Measurements from ENCODE around the gene TPRG1L.
"Not testable (repeated sequence)": the region's sequence is repeated elsewhere in the genome, so short reads cannot be mapped to it uniquely, and the experiment has no call there.

Gene TPRG1L

GRCh38 chr1:3624200-3625136 lies at the start of gene TPRG1L:
TPRG1L (plus strand) TSS chr1:3625015; CDS start chr1:3625073, 58 bp downstream.
- DNase-seq = peak; percentile 99

- not testable (repeated sequence) for DNase-seq
Measured at GRCh38 chr1:3575515-3575914, 49.3 kb upstream of the TPRG1L start.

GRCh38 chr1:3575993-3576392 lies 48.8 kb upstream of the TPRG1L start:
- DNase-seq = no peak

GRCh38 chr1:3577300-3577699 lies 47.5 kb upstream of the TPRG1L start:
- DNase-seq = no peak

DNA sequence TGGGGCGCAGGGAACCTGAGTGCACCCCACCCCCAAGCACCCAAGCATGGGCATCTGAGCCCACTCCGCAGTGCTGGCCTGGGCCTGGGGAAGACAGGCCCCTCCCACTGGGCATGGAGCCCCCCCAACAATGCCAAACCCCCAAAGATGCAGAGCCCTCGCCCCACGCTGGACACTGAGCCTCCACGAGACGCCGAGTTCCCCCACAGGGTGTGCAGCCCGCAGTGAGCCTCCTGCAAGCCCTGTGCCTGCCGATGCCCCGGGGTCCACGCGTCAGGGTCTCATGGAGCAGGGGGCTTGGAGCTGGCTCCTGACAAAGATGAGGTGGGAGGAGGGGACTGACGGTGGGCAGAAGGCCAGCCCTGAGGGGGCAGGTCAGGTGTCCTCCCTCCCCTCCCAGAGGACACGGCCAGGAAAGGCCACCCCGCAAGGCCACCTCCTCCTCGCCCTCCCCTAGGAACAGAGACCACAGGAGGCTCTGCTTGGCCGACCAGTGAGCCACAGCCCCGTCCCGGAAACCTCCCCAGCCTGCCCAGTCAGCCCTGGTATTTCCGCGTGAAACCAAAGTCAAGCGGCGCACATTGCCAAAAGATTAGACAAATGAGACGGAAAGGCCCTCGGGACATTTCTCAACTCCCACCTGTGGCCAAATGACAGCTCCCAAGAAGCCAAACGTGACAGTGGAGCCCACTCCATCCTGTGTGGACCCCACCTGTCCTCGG lies 46.9 kb upstream of the TPRG1L start:
- DNase-seq = no peak

GRCh38 chr1:3578433-3578805 lies 46.4 kb upstream of the TPRG1L start:
- no peak for DNase-seq

GRCh38 chr1:3578906-3579305 lies 45.9 kb upstream of the TPRG1L start:
- DNase-seq = no peak

GRCh38 chr1:3579626-3580025 lies 45.2 kb upstream of the TPRG1L start:
- no peak for DNase-seq

DNA sequence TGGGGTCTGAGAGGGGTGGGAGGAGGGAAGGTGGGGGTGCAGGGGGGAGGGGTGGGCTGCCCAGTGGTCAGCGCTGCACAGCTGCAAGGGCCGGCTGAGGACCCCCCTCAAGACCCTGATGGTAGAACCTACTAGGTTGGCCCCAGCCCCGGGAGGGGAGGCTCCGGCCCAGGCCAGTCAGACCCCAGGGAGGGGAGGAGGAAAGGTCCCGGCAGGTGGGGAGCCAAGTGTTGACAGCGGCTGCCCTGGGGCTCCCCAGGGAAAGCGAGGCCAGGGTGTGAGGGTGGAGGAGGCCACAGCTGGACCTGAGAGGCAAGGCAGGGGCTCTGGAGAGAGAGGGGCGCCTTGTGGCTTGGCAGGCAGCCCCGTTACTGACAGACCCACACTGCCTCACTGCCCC lies 44.6 kb upstream of the TPRG1L start:
- DNase-seq = no peak

GRCh38 chr1:3581296-3582036 lies 43.3 kb upstream of the TPRG1L start:
- DNase-seq = no peak

GRCh38 chr1:3583751-3584150 lies 41.1 kb upstream of the TPRG1L start:
- DNase-seq = not testable (repeated sequence)

GRCh38 chr1:3584915-3585314 lies 39.9 kb upstream of the TPRG1L start:
- no peak for DNase-seq

DNA sequence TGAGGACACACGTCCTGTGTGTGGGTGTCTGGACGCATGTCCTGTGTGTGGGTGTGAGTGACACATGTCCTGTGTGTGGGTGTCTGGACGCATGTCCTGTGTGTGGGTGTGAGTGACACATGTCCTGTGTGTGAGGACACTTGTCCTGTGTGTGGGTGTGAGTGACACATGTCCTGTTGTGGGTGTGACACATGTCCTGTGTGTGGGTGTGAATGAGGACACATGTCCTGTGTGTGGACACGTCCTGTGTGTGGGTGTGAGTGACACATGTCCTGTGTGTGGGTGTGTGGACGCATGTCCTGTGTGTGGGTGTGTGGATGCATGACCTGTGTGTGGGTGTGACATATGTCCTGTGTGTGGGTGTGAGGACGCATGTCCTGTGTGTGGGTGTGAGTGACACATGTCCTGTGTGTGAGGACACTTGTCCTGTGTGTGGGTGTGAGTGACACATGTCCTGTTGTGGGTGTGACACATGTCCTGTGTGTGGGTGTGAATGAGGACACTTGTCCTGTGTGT lies 39.4 kb upstream of the TPRG1L start:
- not testable (repeated sequence) for DNase-seq

- DNase-seq = no peak
Measured at GRCh38 chr1:3585940-3586568, 38.8 kb upstream of the TPRG1L start.

- no peak for DNase-seq
Measured at GRCh38 chr1:3586986-3587759, 37.6 kb upstream of the TPRG1L start.

DNA sequence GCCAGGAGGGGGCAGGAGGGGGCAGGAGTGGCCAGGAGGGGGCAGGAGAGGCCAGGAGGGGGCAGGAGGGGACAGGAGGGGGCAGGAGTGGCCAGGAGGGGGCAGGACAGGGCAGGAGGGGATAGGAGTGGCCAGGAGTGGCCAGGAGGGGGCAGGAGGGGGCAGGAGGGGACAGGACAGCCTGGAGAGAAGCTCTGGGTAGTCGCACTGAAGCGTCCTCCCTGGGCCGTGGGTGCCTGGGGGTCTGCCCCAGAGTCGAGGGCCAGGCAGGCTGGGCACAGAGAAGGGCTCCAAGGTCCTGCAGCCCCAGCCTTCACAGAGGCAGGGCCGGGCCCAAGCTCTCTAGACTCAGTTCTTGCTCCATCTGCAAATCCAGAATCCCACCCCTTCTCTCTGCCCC lies 36.4 kb upstream of the TPRG1L start:
- no peak for DNase-seq

DNA sequence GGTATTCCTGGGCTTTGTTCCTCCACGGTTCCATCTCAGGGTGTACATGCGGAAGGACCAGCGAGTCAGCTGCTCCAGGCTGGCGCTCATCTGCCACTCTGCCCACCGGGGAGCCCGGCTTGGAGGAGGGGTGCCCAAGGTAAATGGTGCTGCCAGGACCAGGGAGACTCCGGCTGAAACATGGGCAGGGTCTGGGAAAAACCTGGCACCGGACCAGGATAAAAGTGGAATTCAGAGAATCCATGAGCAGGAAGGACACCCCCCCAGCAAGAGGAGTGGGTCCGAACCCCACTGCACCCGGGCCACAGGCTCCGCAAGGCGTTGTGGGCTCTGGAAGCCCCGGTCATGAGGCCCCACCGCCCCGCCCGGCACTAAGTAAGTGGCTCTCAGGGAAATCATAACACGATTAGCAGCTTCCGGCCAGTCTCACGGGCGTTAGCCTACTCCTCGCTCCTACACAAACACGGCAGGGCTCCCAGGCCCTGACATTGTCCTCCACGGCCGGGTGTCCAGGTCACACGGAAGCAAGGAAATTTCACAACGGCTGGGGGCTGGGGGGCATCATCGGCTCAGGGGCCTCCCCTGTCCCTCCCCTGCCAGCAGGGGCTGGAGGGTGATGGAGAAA lies 34.6 kb upstream of the TPRG1L start:
- DNase-seq = no peak

- no peak for DNase-seq
Measured at GRCh38 chr1:3590951-3591865, 33.6 kb upstream of the TPRG1L start.

GRCh38 chr1:3593334-3593733 lies 31.5 kb upstream of the TPRG1L start:
- no peak for DNase-seq

GRCh38 chr1:3593745-3594144 lies 31.1 kb upstream of the TPRG1L start:
- no peak for DNase-seq

All from activated CD8-positive, alpha-beta memory T cell treated with anti-CD3 and anti-CD28 coated beads, Interleukin-2, amount 50 U/mL, for 48 hours (primary cell).